GM21529 (cell line): ENCODE data around the gene STOM.
"Not testable (repeated sequence)": the region's sequence is repeated elsewhere in the genome, so short reads cannot be mapped to it uniquely, and the experiment has no call there.

Experiments
- ATAC-seq: cut with Tn5 transposase; IDR thresholded peaks from one replicate; pipeline ENCODE4 v1.9.1; 2021; ENCODE audit not compliant: unreplicated experiment

STOM gene, protein sequence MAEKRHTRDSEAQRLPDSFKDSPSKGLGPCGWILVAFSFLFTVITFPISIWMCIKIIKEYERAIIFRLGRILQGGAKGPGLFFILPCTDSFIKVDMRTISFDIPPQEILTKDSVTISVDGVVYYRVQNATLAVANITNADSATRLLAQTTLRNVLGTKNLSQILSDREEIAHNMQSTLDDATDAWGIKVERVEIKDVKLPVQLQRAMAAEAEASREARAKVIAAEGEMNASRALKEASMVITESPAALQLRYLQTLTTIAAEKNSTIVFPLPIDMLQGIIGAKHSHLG

DNA sequence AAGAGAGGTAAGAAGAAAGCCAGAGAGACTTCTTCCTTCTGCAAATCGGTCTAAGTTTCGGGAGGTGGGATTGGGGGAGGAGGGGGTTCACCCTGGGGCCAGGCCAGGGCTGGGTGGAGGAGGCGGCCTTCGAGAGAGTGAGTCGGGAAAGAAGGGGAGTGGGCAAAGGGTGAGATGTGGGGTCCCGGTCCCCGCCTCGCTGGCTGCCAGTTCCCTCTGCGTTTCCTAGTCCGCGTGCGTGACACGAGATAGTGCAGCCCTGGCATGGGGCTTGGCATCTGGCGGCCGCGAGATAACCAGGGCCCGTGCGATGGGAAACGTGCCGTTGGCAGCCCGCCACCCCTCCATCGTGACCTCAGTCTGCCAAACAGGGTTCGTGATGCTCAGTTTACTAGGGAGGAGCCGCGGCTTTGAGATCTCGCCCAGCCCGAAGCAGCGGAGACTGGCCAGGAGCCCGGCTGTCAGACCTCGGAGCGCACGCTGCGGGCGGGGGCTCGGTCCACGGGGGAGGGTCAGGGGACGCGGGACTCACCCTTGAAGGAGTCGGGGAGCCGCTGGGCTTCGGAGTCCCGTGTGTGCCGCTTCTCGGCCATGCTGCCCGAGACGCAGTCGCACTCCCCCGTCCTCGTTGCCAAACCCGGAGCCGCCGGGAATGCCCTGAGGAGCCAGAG is at the start of gene STOM:
Gene STOM, minus strand, starts transcription at position 656 of the 671 bp plus-strand sequence. Its CDS starts 63 bp downstream, at position 593.
- ATAC-seq: peak; percentile 46

DNA sequence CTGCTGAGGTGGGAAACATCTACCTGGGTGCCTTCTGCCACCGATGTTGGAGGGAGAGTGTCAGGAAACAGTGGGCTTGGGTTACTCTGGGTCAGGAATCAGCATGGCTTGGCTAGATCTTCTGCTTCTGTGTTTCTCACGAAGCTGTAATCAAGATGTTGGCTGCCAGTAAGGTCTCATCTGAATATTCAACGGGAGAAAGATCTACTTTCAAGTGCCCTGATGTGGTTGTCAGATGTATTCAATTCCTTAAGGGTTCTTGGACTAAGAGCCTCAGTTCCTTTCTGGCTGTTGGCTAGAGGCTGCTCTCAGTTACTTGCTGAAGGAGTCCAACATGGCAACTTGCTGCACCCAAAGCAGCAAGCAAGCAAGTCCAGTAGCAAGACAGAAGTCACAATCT is 41.9 kb upstream of the STOM start:
- ATAC-seq: no peak

GRCh38 chr9:121405899-121406298 is 35.8 kb upstream of the STOM start:
- no peak for ATAC-seq

DNA sequence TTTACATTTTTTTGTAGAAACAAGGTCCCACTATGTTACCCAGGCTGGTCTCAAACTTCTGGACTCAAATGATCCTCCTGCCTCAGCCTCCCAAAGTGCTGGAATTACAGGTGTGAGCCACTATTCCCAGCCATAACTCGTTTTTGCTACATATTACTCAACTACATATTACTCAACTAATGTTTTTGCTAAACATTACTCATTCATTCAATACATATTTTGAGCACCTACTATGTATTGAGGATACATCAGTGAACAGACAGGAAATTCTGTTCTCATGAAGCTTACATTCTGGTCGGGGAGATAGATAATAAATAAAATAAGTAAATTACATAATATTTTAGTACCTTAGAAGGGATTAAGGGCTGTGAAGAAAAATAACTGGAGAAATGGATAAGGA is 34.9 kb upstream of the STOM start:
- no peak for ATAC-seq

DNA sequence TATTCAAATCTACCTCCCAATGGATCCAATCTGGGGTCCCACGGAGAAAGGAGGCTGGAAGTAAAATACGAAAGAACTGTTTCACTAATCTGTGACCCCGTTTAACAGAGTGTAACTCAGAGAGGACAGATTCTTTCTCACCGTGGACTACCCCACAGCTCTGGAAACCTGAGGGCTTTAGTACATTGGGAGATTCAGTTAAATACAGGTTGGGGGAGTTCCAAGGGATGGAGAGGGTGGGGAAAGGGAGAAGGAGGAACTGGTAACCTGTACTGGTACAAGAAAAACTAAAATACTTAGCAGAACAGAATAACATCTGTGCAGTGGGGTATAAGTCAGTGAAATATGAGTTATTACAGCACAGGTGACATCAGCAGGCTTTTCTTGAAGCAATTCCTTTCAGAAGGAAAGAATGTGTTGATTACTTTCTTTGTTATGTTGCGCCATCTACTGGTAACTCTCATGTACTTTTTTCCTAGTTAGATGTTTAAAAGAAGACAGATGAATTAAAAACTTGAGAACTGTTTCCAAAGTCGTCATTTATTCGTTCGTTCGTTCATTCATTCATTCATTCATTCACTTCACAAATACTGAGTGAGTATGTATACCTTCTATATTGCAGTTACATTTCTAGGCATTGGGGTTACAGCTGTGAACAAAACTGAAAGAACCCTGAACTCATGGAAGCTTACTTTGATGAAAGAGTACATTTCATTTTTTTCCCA is 30.0 kb upstream of the STOM start:
- no peak for ATAC-seq

DNA sequence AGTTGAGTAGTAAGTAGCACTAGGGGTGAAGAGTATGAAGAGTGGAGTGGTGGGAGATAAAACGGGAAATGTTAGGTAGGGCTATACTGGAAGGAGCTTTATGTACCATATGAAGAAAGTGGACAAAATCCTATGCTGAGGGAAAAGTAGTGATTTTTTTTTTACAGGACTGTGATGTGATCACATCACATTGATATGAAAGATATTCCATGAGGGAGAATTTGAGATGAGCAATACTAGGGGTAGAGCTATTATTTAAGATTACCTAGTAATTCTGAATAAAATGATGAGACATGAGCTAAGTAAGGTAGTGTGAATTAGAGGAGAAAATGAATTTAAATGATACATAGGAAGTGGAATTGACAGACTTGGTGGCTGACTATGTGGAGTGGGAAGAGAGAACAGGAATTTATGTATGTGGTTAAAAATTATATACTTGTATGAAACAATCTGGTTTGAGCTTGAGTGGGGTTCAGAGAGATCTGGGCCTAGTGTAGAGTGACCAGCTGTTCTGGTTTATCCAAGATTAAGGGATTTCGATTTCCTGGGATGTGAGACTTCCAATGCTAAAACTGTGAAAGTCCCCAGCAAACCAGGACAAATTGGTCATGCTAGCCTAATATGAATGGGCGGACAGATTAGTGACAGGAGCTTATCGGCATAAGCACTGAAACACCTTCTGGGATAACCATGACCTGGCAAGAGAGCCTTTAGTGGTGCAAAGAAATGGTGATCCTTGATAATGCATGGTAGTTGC is 29.3 kb upstream of the STOM start:
- no peak for ATAC-seq

GRCh38 chr9:121398374-121398773 is 28.3 kb upstream of the STOM start:
- no peak for ATAC-seq

GRCh38 chr9:121397277-121397676 is 27.2 kb upstream of the STOM start:
- ATAC-seq: not testable (repeated sequence)

DNA sequence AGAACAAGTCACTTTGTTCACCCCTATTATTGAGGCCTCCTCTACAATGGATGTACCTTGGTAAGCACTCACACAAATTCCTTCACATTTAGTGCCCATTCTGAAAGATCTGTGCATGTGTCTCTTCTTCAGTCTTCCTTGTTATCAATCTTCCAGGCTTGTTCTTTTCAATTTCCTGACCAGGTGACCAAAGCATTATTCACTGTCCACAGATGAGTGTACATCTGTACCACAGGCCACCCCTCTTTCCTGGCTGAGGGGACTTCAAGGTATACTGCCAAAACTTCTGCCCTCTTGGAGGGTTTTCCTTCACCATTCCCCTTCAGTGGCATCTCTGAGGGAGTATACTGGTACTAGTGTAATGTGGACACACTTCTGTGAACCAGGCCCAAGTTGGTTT is 25.5 kb upstream of the STOM start:
- ATAC-seq: no peak

- ATAC-seq: no peak
These were observed 24.2 kb upstream of the STOM start for GRCh38 chr9:121394292-121394691.

DNA sequence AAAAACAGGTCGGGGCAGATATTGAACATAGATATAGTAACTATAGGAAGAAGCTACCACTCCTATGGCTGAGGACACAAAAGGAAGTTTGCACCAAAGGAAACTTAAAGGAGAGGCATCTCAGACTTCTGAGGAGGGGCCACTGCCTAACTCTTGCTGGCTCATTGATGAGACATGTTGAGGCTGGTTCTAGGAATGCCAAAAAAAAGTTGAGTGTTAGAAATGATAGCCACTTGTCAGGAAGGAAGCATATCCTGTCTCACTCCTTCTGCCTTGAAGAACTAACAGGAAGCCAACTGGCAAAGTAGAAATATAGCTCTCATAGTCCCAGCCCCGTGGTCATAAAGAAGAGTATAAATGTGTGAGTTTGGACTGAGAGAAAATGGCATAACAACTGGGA is 23.3 kb upstream of the STOM start:
- no peak for ATAC-seq

GRCh38 chr9:121390372-121390771 is 20.3 kb upstream of the STOM start:
- no peak for ATAC-seq

DNA sequence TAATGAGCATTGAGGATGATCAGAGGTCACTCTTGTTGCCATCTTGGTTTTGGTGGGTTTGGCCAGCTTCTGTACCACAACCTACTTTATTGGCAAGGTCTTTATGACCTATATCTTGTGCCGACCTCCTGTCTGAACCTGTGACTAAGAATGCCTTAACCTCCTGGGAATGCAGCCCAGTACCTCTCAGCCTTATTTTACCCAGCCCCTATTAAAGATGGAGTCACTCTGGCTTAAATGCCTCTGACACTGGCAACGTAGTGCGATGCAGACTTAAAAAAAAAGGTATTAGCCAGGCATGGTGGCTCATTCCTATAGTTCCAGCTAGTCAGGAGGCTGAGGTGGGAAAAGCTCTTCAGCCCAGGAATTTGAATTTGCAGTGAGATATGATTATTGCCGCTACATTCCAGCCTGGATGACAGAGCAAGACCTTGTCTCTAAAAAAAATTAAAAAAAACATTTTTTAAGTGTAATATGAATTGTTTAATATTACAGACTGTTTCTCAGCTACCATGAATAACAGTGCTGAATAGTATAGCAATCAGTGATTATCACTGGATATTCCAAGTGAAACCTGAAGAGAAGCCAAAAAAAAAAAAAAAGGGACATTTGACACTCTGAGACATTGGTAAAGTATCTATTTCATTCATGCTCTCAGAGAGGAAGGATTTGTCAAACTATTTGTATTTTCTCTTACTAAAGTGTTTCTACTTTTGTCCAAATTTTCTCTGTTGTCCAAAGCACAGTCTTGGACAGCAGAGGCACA is 18.3 kb upstream of the STOM start:
- ATAC-seq: no peak

DNA sequence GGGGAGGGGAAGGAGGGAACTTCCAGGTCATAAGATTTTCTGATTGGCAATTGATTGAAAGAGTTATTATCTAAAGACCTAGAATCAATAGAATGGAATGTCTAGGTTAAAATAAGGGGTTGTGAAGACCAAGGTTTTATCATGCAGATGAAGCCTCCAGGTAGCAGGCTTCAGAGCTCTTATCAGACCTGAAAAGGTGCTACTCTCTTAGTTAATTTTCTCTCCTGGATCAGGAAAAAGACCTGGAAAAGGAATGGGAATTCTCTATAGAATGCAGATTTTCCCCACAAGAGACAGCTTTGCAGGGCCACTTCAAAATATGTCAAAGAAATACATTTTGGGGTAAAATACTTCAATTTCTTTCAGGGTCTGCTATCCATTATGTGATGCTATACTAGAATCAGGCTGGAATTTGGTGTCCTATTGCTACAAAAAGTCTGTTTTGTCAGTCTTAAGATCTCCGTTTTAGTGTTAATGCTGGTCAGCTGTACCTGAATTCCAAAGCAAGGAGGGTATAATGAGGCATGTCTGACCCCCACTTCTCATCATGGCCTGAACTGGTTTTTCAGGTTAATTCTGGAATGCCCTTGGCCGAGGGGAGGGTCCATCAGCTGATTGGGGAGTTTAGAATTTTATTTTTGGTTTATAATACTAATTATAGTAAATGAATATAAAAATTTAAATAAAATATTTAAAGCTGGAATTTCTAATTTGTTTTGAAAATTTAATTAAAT is 16.6 kb upstream of the STOM start:
- ATAC-seq: no peak

- no peak for ATAC-seq
These were observed 13.7 kb upstream of the STOM start for GRCh38 chr9:121383715-121384114.

- ATAC-seq: no peak
These were observed 10.8 kb upstream of the STOM start for GRCh38 chr9:121380846-121381245.

- ATAC-seq: no peak
These were observed 6.3 kb upstream of the STOM start for GRCh38 chr9:121376214-121376830.

- ATAC-seq: no peak
These were observed 3.1 kb upstream of the STOM start for GRCh38 chr9:121373011-121373729.
